GM12801 (cell line): ENCODE results near the gene INHBC.

Source experiments
- CTCF ChIP-seq: IDR thresholded peaks from one replicate; pipeline ENCODE4 v1.5.1; 2011; ENCODE audit warnings: control low read depth; ENCODE audit not compliant: insufficient read length; ENCODE audit errors: extremely low read depth

The INHBC gene

DNA sequence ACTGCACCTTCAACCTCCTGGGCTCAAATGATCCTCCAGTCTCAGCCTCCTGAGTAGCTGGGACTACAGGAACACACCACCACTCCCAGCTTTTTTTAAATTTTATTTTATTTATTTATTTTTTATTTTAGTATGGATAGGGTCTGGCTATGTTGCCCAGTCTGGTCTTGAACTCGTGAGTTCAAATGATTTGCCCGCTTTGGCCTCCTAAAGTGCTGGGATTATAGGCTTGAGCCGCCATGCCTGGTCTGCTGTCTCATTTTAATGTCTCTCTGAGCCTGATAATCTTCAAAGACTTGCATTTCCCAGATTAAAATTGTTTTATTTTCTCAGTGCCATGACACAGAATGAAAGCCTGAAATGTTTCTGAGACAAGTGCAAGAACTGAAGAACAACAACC lies 1.2 kb upstream of the INHBC start:
- no peak for TF ChIP-seq CTCF

- TF ChIP-seq CTCF, result no peak
Measured at GRCh38 chr12:57435293-57435692, 709 bp downstream of the INHBC start.

DNA sequence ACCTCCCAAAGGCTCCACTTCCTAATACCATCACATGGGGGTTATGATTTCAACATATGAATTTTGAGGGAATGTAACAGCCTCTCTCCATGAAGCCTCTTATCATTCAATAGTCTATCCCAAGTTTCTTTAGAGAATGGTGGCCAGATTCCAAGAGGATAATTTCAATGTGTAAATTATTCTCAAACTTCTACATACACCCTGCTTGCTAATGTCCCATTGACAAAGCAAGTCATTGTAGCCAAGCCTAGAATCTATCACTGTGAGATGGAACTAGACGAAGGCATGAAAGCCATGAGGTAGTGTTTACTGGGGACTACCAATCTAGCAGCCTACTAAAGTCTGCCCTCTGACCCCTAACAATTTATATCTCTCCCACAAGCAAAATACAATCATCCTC lies 3.8 kb downstream of the INHBC start:
- TF ChIP-seq CTCF, result no peak

- no peak for TF ChIP-seq CTCF
Measured at GRCh38 chr12:57439762-57440266, 5.2 kb downstream of the INHBC start.

DNA sequence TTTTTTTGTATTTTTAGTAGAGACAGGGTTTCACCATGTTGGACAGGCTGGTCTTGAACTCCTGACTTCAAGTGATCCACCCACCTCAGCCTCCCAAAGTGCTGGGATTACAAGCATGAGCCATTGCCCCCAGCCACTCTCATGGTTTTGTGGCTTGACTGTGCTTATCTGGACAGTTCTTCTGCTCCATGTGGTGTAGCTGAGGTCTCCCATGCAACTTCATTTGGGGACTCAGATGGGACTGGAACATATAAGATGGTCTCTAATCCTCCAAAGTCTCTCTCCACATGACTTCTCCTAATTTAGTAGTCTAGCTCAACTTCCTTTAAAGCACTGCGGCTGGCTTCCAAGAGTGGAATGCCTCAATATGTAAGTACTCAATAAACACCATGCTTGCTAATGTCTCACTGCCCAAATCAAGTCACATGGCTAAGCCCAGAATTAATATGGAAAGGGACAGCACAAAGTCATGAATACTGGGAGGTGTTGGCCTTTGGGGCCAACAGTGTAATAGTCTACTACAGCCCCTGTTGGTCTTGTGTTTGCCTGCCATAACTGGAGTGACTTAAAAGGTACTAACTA lies 7.4 kb downstream of the INHBC start:
- TF ChIP-seq CTCF, result no peak

DNA sequence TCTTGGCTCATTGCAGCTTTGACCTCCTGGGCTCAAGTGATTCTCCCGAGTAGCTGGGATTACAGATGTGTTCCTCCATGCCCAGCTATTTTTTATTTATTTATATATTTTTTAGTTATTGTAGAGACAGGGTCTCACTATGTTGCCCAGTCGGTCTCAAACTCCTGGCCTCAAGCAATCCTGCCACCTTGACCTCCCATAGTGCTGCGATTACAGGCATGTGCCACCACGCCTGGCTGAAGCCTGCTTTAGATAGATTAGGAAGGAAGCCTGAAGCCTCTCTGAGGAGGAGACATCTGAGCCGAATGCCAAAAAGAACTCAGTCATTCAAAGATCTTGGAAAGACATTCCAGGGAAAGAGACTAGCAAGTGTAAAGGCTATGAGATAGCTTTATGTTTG lies 10.2 kb downstream of the INHBC start:
- TF ChIP-seq CTCF, result no peak

DNA sequence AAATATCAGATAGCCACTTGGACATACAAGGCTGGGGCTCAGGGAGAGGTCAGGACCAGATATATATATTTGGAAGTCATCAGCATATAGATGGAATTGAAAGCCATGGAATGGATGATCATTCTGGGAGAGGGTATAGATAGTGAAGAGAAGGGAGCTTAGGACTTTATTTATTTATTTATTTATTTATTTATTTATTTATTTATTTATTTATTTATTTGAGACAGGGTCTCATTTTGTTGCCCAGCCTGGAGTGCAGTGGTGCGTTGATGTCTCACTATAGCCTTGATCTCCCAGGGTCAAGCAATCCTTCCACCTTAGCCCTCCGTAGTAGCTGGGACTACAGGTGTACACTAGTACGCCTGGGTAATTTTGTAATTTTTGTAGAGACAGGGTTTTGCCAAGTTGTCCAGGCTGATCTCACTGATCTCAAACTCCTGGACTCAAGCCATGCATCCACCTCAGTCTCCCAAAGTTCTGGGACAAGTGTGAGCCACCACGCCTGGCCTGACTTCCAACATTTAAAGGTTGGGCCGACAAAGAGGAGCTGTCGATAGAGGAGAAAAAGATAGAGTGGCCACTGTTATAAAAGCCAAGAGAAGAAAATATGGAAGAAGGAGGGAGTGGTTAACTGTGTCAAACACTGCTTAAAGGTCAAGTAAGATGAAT lies 11.8 kb downstream of the INHBC start:
- TF ChIP-seq CTCF, result no peak

- TF ChIP-seq CTCF, result no peak
Measured at GRCh38 chr12:57448669-57449068, 14.1 kb downstream of the INHBC start.
